ENCODE results near the gene SLC25A46.
A peak's percentile ranks its signal among the peaks of the same experiment; 100 is the strongest.
"Not testable (repeated sequence)": the region's sequence is repeated elsewhere in the genome, so short reads cannot be mapped to it uniquely, and the experiment has no call there.

SLC25A46 gene

GRCh38 chr5:110736753-110737152, 2.1 kb upstream of the SLC25A46 start:
- Mint-ChIP-seq H3K4me3 (no peak overlapping the region), H3K27ac (no peak overlapping the region), H3K4me1 (peaks cover 22% of the 10 kb centered on the region), H3K27me3 (peaks cover 9% of the 10 kb centered on the region), H3K9me3 (peaks cover 0 to 8% of the 10 kb centered on the region in 2 donors)
- ATAC-seq: no peak
- no peak for DNase-seq

GRCh38 chr5:110738503-110738811, 350 bp upstream of the SLC25A46 start:
- Mint-ChIP-seq H3K9me3 (no peaks in the 10 kb centered on the region), H3K27me3 (no peaks in the 10 kb centered on the region), H3K4me1 (peaks cover 27% of the 10 kb centered on the region), H3K4me3 (peak overlapping the region; percentile 90 to 94), H3K27ac (peak overlapping the region; percentile 90 to 94)
- DNase-seq (no peak), ATAC-seq (peak; percentile 77)

GRCh38 chr5:110751902-110752762, 13.3 kb downstream of the SLC25A46 start:
- Mint-ChIP-seq H3K27ac (peak overlapping the region; percentile 95 to 96), H3K4me3 (peak overlapping the region; percentile 52 to 71), H3K27me3 (no peaks in the 10 kb centered on the region), H3K4me1 (peaks cover 52% of the 10 kb centered on the region), H3K9me3 (no peaks in the 10 kb centered on the region)
- DNase-seq (peak; percentile 44 to 67), ATAC-seq (peak; percentile 96)

GRCh38 chr5:110752953-110753352, 14.1 kb downstream of the SLC25A46 start:
- Mint-ChIP-seq H3K9me3 (no peaks in the 10 kb centered on the region), H3K4me1 (peaks cover 52% of the 10 kb centered on the region), H3K27ac (peak overlapping the region; percentile 95 to 96), H3K4me3 (peak overlapping the region; percentile 52 to 71), H3K27me3 (no peaks in the 10 kb centered on the region)
- ATAC-seq (peak; percentile 70), DNase-seq (peak; percentile 34 to 47)

- H3K27me3 Mint-ChIP-seq: no peaks in the 10 kb centered on the region
- DNase-seq (no peak), ATAC-seq (peak; percentile 66)
- H3K9me3 Mint-ChIP-seq: no peaks in the 10 kb centered on the region
- peak overlapping the region; percentile 52 to 71 for H3K4me3 Mint-ChIP-seq
- peaks cover 52% of the 10 kb centered on the region for H3K4me1 Mint-ChIP-seq
- peak overlapping the region in 1 of 2 donors; percentile 95 for H3K27ac Mint-ChIP-seq
Measured at GRCh38 chr5:110753600-110753999, 14.8 kb downstream of the SLC25A46 start.

- H3K27ac Mint-ChIP-seq: peak overlapping the region in 1 of 2 donors; percentile 96
- peak overlapping the region; percentile 44 to 71 for H3K4me3 Mint-ChIP-seq
- no peak for DNase-seq
- no peaks in the 10 kb centered on the region for H3K9me3 Mint-ChIP-seq
- peaks cover 47% of the 10 kb centered on the region for H3K4me1 Mint-ChIP-seq
- ATAC-seq: no peak
- no peaks in the 10 kb centered on the region for H3K27me3 Mint-ChIP-seq
Measured at GRCh38 chr5:110754181-110754580, 15.4 kb downstream of the SLC25A46 start.

GRCh38 chr5:110757118-110757729, 18.4 kb downstream of the SLC25A46 start:
- DNase-seq: peak in 1 of 2 donors; percentile 25
- Mint-ChIP-seq H3K4me1 (peaks cover 27% of the 10 kb centered on the region), H3K27ac (peak overlapping the region in 1 of 2 donors; percentile 71), H3K4me3 (no peak overlapping the region), H3K27me3 (no peaks in the 10 kb centered on the region), H3K9me3 (no peaks in the 10 kb centered on the region)
- no peak for ATAC-seq

GRCh38 chr5:110760158-110760557, 21.4 kb downstream of the SLC25A46 start:
- Mint-ChIP-seq H3K9me3 (no peaks in the 10 kb centered on the region), H3K4me1 (peaks cover 2% of the 10 kb centered on the region), H3K4me3 (no peak overlapping the region), H3K27me3 (no peaks in the 10 kb centered on the region), H3K27ac (no peak overlapping the region)
- no peak for ATAC-seq
- DNase-seq: no peak

GRCh38 chr5:110768138-110768860, 29.5 kb downstream of the SLC25A46 start:
- no peaks in the 10 kb centered on the region for H3K27me3 Mint-ChIP-seq
- ATAC-seq (no peak), DNase-seq (no peak)
- H3K9me3 Mint-ChIP-seq: no peaks in the 10 kb centered on the region
- no peaks in the 10 kb centered on the region for H3K4me1 Mint-ChIP-seq
- H3K4me3 Mint-ChIP-seq: no peak overlapping the region
- H3K27ac Mint-ChIP-seq: no peak overlapping the region

- ATAC-seq (no peak), DNase-seq (no peak)
- no peaks in the 10 kb centered on the region for H3K4me1 Mint-ChIP-seq
- peaks cover 0 to under 1% of the 10 kb centered on the region in 2 donors for H3K9me3 Mint-ChIP-seq
- H3K27me3 Mint-ChIP-seq: no peaks in the 10 kb centered on the region
- no peak overlapping the region for H3K4me3 Mint-ChIP-seq
- no peak overlapping the region for H3K27ac Mint-ChIP-seq
Measured at GRCh38 chr5:110769000-110769681, 30.3 kb downstream of the SLC25A46 start.

GRCh38 chr5:110770286-110770685, 31.5 kb downstream of the SLC25A46 start:
- Mint-ChIP-seq H3K4me1 (no peaks in the 10 kb centered on the region), H3K4me3 (no peak overlapping the region), H3K27ac (no peak overlapping the region), H3K27me3 (no peaks in the 10 kb centered on the region), H3K9me3 (peaks cover 0 to 6% of the 10 kb centered on the region in 2 donors)
- ATAC-seq (no peak), DNase-seq (no peak)

- no peak for DNase-seq
- ATAC-seq: no peak
- no peak overlapping the region for H3K27ac Mint-ChIP-seq
- peaks cover 0 to 5% of the 10 kb centered on the region in 2 donors for H3K9me3 Mint-ChIP-seq
- no peaks in the 10 kb centered on the region for H3K4me1 Mint-ChIP-seq
- H3K4me3 Mint-ChIP-seq: no peak overlapping the region
- peaks cover 7% of the 10 kb centered on the region for H3K27me3 Mint-ChIP-seq
Measured at GRCh38 chr5:110784901-110785300, 46.1 kb downstream of the SLC25A46 start.

- Mint-ChIP-seq H3K4me1 (no peaks in the 10 kb centered on the region), H3K9me3 (peaks cover 0 to 5% of the 10 kb centered on the region in 2 donors), H3K4me3 (no peak overlapping the region), H3K27me3 (peaks cover 7% of the 10 kb centered on the region), H3K27ac (no peak overlapping the region)
- no peak for ATAC-seq
- DNase-seq: no peak
Measured at GRCh38 chr5:110785356-110785755, 46.5 kb downstream of the SLC25A46 start.

- not testable (repeated sequence) for H3K4me1 Mint-ChIP-seq, H3K9me3 Mint-ChIP-seq, H3K4me3 Mint-ChIP-seq, DNase-seq, ATAC-seq, H3K27ac Mint-ChIP-seq, H3K27me3 Mint-ChIP-seq
Measured at GRCh38 chr5:110788006-110788405, 49.2 kb downstream of the SLC25A46 start.

GRCh38 chr5:110790673-110791072, 51.9 kb downstream of the SLC25A46 start:
- H3K27ac Mint-ChIP-seq: no peak overlapping the region
- H3K4me3 Mint-ChIP-seq: no peak overlapping the region
- ATAC-seq (no peak), DNase-seq (no peak)
- peaks cover 18% of the 10 kb centered on the region for H3K27me3 Mint-ChIP-seq
- H3K4me1 Mint-ChIP-seq: no peaks in the 10 kb centered on the region
- no peaks in the 10 kb centered on the region for H3K9me3 Mint-ChIP-seq
